ENCODE measurements around the gene PCP4L1.
A peak's percentile ranks its signal among the peaks of the same experiment; 100 is the strongest.
"Not testable (repeated sequence)": the region's sequence is repeated elsewhere in the genome, so short reads cannot be mapped to it uniquely, and the experiment has no call there.

PCP4L1 gene

GRCh38 chr1:161258439-161259344 is at the start of gene PCP4L1:
TSS of gene PCP4L1 (plus strand) at chr1:161258745. CDS start at chr1:161258975, 230 bp downstream.
- peak; percentile 46 for DNase-seq

GRCh38 chr1:161209790-161210409 is 48.6 kb upstream of the PCP4L1 start:
- DNase-seq, result peak; percentile 81

GRCh38 chr1:161214369-161214768 is 44.2 kb upstream of the PCP4L1 start:
- DNase-seq, result no peak

GRCh38 chr1:161215076-161215475 is 43.5 kb upstream of the PCP4L1 start, which contains the start of gene FCER1G:
TSS of gene FCER1G (plus strand) at chr1:161215295. CDS start at chr1:161215322, 27 bp downstream.
- DNase-seq, result no peak

GRCh38 chr1:161216945-161217712 is 41.4 kb upstream of the PCP4L1 start:
- DNase-seq, result no peak

GRCh38 chr1:161217831-161218230 is 40.7 kb upstream of the PCP4L1 start:
- no peak for DNase-seq

GRCh38 chr1:161218301-161219077 is 40.1 kb upstream of the PCP4L1 start:
- no peak for DNase-seq

- no peak for DNase-seq
These were observed 39.3 kb upstream of the PCP4L1 start for GRCh38 chr1:161219078-161219892.

GRCh38 chr1:161220002-161220401 is 38.5 kb upstream of the PCP4L1 start:
- DNase-seq, result no peak

- no peak for DNase-seq
These were observed 36.1 kb upstream of the PCP4L1 start for GRCh38 chr1:161222175-161223019.

GRCh38 chr1:161223805-161224694 is 34.5 kb upstream of the PCP4L1 start:
- DNase-seq, result no peak

- DNase-seq, result not testable (repeated sequence)
These were observed 33.9 kb upstream of the PCP4L1 start for GRCh38 chr1:161224695-161225087.

GRCh38 chr1:161225178-161225533 is 33.4 kb upstream of the PCP4L1 start:
- no peak for DNase-seq

- peak; percentile 95 for DNase-seq
These were observed 32.8 kb upstream of the PCP4L1 start, which contains the start of gene TOMM40L for GRCh38 chr1:161225534-161226319. TSS of gene TOMM40L (plus strand) at chr1:161226060. CDS start at chr1:161226490, 430 bp downstream.

- DNase-seq, result peak; percentile 23
These were observed 32.2 kb upstream of the PCP4L1 start for GRCh38 chr1:161226320-161226711.

- no peak for DNase-seq
These were observed 31.8 kb upstream of the PCP4L1 start for GRCh38 chr1:161226759-161227158.

- peak; percentile 91 for DNase-seq
These were observed 31.2 kb upstream of the PCP4L1 start for GRCh38 chr1:161227196-161227871.

GRCh38 chr1:161228032-161228431 is 30.5 kb upstream of the PCP4L1 start:
- no peak for DNase-seq

All from activated CD4-positive, alpha-beta T cell treated with anti-CD3 and anti-CD28 coated beads, Interleukin-2, Interleukin-6, amounts not matched to agents 100 ng/mL and 50 ng/mL, durations not matched to agents 16 hours and 8 hours (primary cell).